Esophagus mucosa (tissue), 1 donor: Measurements from ENCODE around the gene KIT. TPM values are rescaled to one million over a fixed set of nuclear protein-coding genes. Genes with fewer than 3 reads are reported as not detected.

Experiments used
- ATAC-seq: fragments of 200-7000 bp; cut with Tn5 transposase; one replicate; pipeline ENCODE4 v1.9.1; 2020
- total RNA-seq: library from RNA; stranded (reverse); gene quantifications from one replicate; pipeline ENCODE4 v1.2.4, GENCODE V29; 2023
- donor health status: DM: yes; HTN: yes; CAD: no.

KIT gene
- total RNA-seq, 1 donor from 2014 or later, result 5.0 TPM

- no peak for ATAC-seq
Measured at GRCh38 chr4:54746218-54746617, 88.5 kb downstream of the KIT start.

- no peak for ATAC-seq
Measured at GRCh38 chr4:54750341-54750740, 92.6 kb downstream of the KIT start.

- no peak for ATAC-seq
Measured at GRCh38 chr4:54754394-54754793, 96.6 kb downstream of the KIT start.

- no peak for ATAC-seq
Measured at GRCh38 chr4:54764476-54764875, 106.7 kb downstream of the KIT start.

GRCh38 chr4:54767376-54767775 lies 109.6 kb downstream of the KIT start:
- ATAC-seq, result no peak

GRCh38 chr4:54773022-54773421 lies 115.3 kb downstream of the KIT start:
- no peak for ATAC-seq

GRCh38 chr4:54779036-54779435 lies 121.3 kb downstream of the KIT start:
- ATAC-seq, result no peak

- ATAC-seq, result no peak
Measured at GRCh38 chr4:54779476-54780148, 121.9 kb downstream of the KIT start.

GRCh38 chr4:54780149-54780495 lies 122.4 kb downstream of the KIT start:
- no peak for ATAC-seq

- no peak for ATAC-seq
Measured at GRCh38 chr4:54781756-54782155, 124.0 kb downstream of the KIT start.

GRCh38 chr4:54783402-54784110 lies 125.8 kb downstream of the KIT start:
- no peak for ATAC-seq

- ATAC-seq, result peak; percentile 36
Measured at GRCh38 chr4:54784161-54784671, 126.5 kb downstream of the KIT start.
